HG03060 (cell line): ENCODE measurements around the gene APOBR.
"Not testable (repeated sequence)": the region's sequence is repeated elsewhere in the genome, so short reads cannot be mapped to it uniquely, and the experiment has no call there.

ENCODE experiments used
- ATAC-seq: cut with Tn5 transposase; IDR thresholded peaks from one replicate; pipeline ENCODE4 v1.9.1; 2021; ENCODE audit warnings: low read depth, moderate number of reproducible peaks; ENCODE audit not compliant: unreplicated experiment

Gene APOBR

DNA sequence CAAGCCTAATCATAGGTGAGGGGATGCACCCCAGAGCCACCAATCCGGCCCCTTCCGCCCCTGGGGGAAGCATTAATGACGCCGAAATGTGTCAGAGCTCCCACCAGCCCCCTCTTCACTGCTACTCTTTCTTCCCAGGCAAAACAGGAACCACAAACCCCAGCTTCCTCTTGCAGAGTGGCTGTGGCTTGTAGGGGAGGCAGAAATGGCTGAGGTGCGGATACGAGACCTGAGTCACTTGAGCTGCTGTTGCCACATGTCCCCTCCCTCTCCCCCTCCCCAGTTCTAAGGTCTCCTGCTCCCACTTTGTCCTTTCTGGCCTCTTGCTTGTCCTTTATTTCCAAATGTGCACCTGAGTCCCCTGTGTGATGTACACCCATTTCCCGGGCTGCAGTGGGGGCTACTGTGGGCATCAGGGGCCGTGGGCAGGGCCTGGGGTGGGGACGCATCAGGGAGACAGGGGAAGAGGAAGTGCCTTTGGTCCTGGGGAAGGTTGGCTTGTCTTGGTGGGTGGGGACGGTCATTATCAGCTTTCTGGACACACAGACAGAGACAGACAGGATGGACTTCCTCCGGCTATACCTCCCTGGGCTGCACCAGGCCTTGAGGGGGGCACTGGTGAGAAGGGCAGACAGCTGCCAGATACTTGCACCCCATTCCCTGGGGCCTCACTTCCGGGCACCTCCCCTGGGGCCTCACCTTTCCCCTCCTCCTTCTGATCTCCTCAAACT is at the start of gene APOBR:
TSS of gene APOBR (plus strand) at position 523 of the 731 bp plus-strand sequence. CDS start at position 562, 39 bp downstream.
- peak; percentile 51 for ATAC-seq

GRCh38 chr16:28446388-28446787 is 48.1 kb upstream of the APOBR start:
- ATAC-seq, result not testable (repeated sequence)

DNA sequence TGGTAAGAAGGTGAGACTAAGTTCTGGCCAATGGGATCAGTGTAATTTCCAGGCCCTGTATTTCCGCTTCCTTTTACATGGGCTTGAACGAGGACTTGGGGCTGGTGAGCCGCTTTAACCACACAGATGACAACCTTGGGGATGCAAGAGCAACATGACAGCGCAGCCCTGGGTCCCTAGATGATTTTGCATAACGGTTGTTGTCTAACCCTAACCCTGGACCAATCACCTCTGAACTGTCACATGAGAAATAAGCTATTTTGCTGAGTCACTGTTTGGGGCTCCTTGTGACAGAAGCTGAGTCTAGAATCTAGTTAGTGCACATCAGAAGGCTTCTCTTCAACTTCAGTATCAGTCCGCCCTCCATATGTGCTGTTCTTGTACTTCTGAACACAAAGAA is 47.4 kb upstream of the APOBR start:
- not testable (repeated sequence) for ATAC-seq

- no peak for ATAC-seq
Measured at GRCh38 chr16:28473714-28474265, 20.7 kb upstream of the APOBR start.

DNA sequence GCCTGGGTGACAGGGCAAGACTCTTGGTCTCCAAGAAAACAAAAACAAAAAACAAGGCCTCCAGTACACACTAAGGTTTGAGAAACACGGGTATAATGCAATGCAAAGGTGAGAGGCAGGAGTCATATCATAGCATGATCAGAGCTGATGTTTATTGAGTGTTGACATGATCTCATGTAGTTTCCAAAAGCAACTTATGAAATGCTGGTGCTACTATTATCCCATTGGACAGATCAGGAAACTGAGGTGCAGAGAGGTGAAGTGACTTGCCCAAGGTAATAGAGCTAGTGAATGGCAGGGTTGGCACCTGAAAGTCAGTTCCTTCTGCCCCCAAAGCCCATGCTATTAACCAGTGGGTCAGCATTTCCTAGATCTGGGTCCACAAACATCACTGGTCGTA is 19.2 kb upstream of the APOBR start:
- no peak for ATAC-seq

GRCh38 chr16:28477311-28477920 is 17.0 kb upstream of the APOBR start:
- no peak for ATAC-seq

GRCh38 chr16:28478506-28479180 is 15.8 kb upstream of the APOBR start:
- ATAC-seq, result no peak

DNA sequence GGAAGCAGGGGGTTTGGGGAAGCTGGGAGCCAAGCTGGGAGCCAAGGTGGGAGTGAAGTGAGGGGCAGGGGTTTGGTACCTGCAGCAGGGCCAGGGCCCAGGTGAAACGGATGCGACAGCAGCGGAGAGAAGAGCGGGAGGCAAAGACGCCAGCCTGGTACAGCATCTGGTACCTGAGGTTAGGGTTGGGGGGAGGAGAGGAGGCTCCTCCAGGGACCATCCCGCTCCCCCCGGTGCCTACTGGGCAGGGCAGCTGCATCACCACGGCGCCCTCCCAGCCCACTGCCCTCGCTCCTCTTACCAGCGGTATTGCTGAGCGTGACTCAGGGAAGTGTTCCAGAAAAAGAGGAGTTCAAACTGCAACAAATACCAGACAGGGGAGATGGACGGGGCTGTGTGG is 12.4 kb upstream of the APOBR start:
- ATAC-seq, result no peak

DNA sequence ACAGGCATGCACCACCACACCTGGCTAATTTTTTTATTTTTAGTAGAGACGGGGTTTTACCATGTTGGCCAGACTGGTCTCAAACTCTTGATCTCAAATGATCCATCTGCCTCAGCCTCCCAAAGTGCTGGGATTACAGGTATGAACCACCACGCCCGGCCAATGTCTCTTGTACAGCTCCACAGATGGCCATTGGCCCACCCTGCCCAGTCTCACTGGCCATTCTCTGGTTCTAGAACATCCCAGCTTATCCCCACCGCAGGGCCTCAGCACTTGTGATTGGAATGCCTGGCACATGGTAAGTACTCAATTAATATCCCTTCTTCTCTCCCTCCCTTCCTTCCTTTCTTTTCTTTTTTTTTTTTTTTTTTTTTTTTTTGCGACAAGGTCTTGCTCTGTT is 11.1 kb upstream of the APOBR start:
- ATAC-seq, result not testable (repeated sequence)

GRCh38 chr16:28486266-28486665 is 8.2 kb upstream of the APOBR start:
- no peak for ATAC-seq

DNA sequence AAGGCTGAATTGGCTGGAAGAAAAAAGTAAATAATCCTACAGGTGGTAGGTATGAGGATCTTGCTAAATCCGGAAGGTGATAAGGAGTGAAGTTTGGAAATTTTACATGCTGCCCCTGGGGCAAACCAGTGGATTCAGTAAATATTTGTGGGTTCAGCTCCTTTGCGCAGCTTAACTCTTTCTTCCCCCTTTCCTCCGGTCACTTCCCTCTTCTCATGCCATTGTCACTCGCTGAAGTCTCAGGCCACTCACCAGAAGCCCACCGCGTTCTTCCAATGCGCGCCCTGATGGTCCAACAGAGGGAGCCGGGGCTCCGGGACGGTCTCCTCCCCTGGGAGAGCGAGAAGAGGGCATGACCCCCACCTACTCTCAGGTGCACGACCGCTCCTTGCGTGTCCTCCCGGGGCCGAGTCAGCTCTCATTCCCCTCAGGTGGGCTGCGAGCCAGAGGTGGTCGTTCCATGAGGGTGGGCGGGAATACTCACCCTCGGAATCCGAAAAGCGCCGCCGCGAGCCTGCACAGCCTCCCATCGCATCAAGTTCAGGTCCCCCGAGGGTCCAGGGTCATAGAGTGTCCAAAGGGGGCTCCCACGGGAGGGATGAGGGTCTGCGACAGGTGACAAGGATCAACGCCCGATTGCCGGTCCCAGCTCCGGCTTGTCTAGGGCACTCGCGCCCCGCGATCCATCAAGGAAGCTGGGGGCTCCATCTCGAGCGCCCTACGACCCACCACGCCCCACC is 3.0 kb upstream of the APOBR start:
- no peak for ATAC-seq

GRCh38 chr16:28491970-28492474 is 2.4 kb upstream of the APOBR start, which contains the start of gene CLN3:
CLN3 (minus strand) TSS chr16:28492074; CDS start chr16:28491759, 315 bp downstream.
- ATAC-seq, result no peak

DNA sequence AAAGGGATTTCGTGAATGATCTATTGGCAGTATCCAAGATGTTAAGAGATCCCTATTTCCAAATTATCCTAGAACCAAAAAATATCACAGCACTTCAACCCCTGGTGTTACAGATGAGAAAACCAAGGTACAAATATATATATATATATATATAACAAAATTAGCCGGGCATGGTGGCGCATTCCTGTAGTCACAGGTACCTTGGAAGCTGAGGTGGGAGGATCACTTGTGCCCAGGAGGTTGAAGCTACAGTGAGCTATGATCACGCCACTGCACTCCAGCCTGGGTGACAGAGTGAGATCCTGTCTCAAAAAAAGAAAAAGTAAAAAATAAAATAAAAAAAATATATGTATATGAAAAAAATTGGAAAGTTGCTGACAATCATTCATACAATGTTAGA is 1.9 kb upstream of the APOBR start:
- no peak for ATAC-seq

DNA sequence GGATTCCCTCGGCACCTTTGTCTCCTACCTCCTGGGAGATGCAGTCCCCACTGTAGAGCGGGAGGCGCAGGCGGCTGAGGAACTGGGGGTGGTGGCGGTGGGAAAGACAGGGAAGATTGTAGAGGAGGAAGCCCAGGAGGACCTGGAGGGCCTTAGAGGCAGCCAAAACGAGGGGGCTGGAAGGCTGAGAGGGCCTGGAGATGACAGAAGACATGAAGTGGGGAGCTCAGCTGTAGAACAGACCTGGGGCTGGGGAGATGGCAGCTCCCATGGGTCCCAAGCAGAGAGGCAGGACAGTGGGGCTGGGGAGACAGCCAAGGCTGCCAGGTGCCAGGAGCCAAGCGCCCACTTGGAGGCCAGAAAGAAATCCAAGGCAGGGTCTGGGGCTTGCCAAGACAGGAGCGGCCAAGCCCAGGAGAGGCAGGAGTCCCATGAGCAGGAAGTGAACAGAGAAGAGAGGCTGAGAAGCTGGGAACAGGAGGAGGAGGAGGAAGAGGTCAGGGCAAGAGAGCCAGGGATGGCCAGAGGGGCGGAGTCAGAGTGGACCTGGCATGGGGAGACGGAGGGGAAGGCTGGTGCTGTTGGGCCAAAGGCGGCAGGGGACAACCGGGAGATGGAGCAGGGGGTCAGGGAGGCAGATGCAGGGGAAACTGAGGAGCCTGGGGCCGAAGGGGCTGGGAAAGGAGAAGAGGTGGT is 803 bp downstream of the APOBR start:
- no peak for ATAC-seq

GRCh38 chr16:28495795-28496749 is 1.6 kb downstream of the APOBR start:
- ATAC-seq, result no peak

GRCh38 chr16:28496844-28497243 is 2.4 kb downstream of the APOBR start:
- ATAC-seq, result no peak

- ATAC-seq, result no peak
Measured at GRCh38 chr16:28497386-28497785, 2.9 kb downstream of the APOBR start.

GRCh38 chr16:28497861-28498599 is 3.6 kb downstream of the APOBR start:
- no peak for ATAC-seq
